ENCODE data around the gene SLAMF8. TPM values are rescaled to one million over a fixed set of nuclear protein-coding genes. Genes with fewer than 3 reads are reported as not detected.
A peak's percentile ranks its signal among the peaks of the same experiment; 100 is the strongest.

Gene SLAMF8
- total RNA-seq, 4 donors from 2014 or later = 2.7 to 5.5 (median 3.9) TPM

DNA sequence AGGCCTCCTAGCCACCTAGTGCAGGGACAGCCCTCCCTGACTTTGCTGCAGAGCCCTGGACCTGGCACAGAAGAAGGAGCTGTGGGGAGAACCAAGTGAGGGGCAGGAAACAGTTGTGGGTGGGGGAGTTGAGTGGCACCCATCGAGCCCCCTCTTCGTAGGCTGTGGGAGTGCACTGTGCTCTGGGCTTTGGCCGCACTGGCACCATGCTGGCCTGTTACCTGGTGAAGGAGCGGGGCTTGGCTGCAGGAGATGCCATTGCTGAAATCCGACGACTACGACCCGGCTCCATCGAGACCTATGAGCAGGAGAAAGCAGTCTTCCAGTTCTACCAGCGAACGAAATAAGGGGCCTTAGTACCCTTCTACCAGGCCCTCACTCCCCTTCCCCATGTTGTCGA lies 44.7 kb upstream of the SLAMF8 start:
- Histone ChIP-seq H3K36me3 (no peaks in the 10 kb centered on the region), H3K4me3 (peak overlapping the region; percentile 83), H3K27me3 (no peaks in the 10 kb centered on the region), H3K4me1 (peaks cover 35% of the 10 kb centered on the region), H3K9me3 (no peaks in the 10 kb centered on the region), H3K27ac (peak overlapping the region; percentile 78)
- WGBS = 96% methylated on average over 12 of the region's 12 CpGs
- no peak for DNase-seq (ENCODE audit: low spot score in 2 of 2)
- TF ChIP-seq, protein P1, sequence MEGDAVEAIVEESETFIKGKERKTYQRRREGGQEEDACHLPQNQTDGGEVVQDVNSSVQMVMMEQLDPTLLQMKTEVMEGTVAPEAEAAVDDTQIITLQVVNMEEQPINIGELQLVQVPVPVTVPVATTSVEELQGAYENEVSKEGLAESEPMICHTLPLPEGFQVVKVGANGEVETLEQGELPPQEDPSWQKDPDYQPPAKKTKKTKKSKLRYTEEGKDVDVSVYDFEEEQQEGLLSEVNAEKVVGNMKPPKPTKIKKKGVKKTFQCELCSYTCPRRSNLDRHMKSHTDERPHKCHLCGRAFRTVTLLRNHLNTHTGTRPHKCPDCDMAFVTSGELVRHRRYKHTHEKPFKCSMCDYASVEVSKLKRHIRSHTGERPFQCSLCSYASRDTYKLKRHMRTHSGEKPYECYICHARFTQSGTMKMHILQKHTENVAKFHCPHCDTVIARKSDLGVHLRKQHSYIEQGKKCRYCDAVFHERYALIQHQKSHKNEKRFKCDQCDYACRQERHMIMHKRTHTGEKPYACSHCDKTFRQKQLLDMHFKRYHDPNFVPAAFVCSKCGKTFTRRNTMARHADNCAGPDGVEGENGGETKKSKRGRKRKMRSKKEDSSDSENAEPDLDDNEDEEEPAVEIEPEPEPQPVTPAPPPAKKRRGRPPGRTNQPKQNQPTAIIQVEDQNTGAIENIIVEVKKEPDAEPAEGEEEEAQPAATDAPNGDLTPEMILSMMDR (IDR thresholded peaks at IDR 0.05) = no peak
- TF ChIP-seq POLR2AphosphoS5 (IDR thresholded peaks at IDR 0.05) (no peak), EP300 (IDR thresholded peaks at IDR 0.05) (no peak), POLR2A (IDR thresholded peaks at IDR 0.05) (no peak)

DNA sequence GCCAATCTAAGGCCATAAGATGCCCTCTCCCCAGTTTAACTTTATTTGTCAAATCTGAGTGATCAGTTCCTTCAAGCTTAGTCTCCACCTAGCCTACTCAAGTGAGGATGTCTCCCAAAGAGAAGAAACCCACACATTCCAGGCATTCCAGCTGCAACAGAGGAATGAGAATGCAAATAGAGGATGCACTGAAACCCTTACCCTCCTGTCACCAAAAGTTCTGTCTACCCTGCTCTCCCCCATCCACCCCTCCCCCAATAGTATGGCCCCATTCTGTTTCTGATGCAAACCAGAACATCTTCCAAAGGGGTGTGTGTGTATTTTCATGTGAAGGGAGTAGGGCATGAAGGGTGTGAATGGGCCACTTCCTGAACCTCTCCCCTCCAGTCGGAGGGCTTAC lies 42.9 kb upstream of the SLAMF8 start:
- Histone ChIP-seq H3K36me3 (no peaks in the 10 kb centered on the region), H3K4me3 (no peak overlapping the region), H3K27ac (no peak overlapping the region), H3K4me1 (peaks cover 42% of the 10 kb centered on the region), H3K27me3 (no peaks in the 10 kb centered on the region), H3K9me3 (no peaks in the 10 kb centered on the region)
- TF ChIP-seq EP300 (IDR thresholded peaks at IDR 0.05) = no peak
- TF ChIP-seq POLR2A (IDR thresholded peaks at IDR 0.05) = no peak
- WGBS = 100% methylated on average over 1 of the region's 1 CpG
- no peak for DNase-seq (ENCODE audit: low spot score in 2 of 2)

DNA sequence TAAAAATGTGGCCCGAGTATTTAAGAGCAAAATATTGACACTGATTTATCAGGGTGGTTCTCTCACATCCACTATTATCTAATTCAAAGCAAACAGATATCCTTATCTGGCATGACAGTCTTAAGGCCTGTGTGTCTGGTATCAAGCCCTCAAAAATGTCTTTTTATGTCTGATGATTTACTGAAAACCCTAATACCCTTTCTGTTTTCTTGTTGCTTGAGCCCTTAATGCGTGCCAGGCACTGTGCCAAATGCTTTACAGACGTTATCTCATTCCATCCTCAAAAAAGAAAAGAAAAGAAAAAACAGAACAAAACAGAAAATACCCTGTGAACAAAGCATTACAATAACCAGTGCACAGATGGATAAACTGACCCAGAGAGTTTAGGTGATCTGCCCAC lies 40.2 kb upstream of the SLAMF8 start:
- no peak for TF ChIP-seq POLR2AphosphoS5 (IDR thresholded peaks at IDR 0.05)
- H3K27me3 ChIP-seq = no peaks in the 10 kb centered on the region
- no peaks in the 10 kb centered on the region for H3K36me3 ChIP-seq
- no peak overlapping the region for H3K27ac ChIP-seq
- no peak overlapping the region for H3K4me3 ChIP-seq
- no peak for DNase-seq (ENCODE audit: low spot score in 2 of 2)
- H3K9me3 ChIP-seq = no peaks in the 10 kb centered on the region
- peaks cover 25% of the 10 kb centered on the region for H3K4me1 ChIP-seq
- WGBS = 28% methylated on average over 3 of the region's 3 CpGs

DNA sequence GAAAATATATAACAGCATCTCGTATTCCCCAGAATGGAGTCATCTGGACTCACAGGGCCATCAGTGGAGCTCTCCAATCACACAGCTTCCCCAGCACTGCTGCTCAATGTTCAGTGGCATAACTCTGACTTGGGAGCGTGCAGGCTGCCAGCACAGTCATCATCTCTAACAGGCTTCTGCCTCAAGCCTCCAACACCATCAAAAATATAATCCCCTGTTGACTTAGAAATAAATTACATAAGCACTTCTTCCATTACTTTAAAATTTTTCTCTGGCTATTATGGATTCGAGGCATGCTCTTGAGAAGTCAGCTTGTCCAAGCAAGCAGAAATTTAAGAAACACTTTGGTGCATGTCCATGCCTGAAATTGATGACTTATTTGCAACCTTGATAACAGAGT lies 39.7 kb upstream of the SLAMF8 start:
- no peaks in the 10 kb centered on the region for H3K9me3 ChIP-seq
- no peaks in the 10 kb centered on the region for H3K36me3 ChIP-seq
- TF ChIP-seq, protein P1 (IDR thresholded peaks at IDR 0.05) = no peak
- no peak for TF ChIP-seq POLR2AphosphoS5 (IDR thresholded peaks at IDR 0.05)
- no peak for TF ChIP-seq EP300 (IDR thresholded peaks at IDR 0.05)
- TF ChIP-seq POLR2A (IDR thresholded peaks at IDR 0.05) = no peak
- no peak overlapping the region for H3K27ac ChIP-seq
- 30% methylated on average over 3 of the region's 3 CpGs for WGBS
- no peak for DNase-seq (ENCODE audit: low spot score in 2 of 2)
- no peak overlapping the region for H3K4me3 ChIP-seq
- H3K4me1 ChIP-seq = peaks cover 20% of the 10 kb centered on the region
- no peaks in the 10 kb centered on the region for H3K27me3 ChIP-seq

DNA sequence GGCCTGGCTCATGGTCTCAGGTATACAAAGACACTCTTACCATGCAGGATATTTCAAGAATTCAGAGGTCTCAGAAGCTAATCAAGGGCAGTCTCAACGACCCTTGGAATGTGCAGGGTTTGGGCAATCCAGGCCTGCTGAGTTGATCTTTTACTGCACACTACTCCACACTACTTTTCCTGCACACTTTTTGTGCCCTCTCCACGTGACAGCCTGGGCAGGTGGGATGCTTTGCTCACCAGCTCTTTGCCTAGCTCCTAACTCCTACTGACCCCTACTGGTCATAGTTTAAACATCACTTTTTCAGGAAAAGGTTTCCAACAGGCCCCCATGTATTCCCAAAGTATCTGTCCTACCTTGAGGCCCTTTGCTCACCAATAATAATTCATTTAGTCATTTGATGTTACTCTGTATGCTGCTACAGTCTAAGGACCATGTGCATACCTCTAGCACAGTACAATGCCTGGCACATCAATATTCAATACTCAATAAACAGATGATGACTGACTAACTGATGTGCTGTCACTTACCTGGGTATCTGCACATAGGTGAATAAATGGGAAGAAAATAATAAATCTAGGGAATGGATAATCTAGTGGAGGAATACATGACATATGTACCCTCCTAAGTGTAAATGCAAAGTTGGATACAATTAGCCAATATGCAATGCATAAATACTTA lies 36.3 kb upstream of the SLAMF8 start:
- no peak overlapping the region for H3K27ac ChIP-seq
- H3K9me3 ChIP-seq = no peaks in the 10 kb centered on the region
- peaks cover under 1% of the 10 kb centered on the region for H3K27me3 ChIP-seq
- H3K4me3 ChIP-seq = no peak overlapping the region
- 37% methylated on average over 2 of the region's 2 CpGs for WGBS
- peaks cover 13% of the 10 kb centered on the region for H3K4me1 ChIP-seq
- TF ChIP-seq, protein P1 (IDR thresholded peaks at IDR 0.05) = peak in 1 of 2 donors; percentile 24
- no peak for TF ChIP-seq POLR2A (IDR thresholded peaks at IDR 0.05)
- TF ChIP-seq POLR2AphosphoS5 (IDR thresholded peaks at IDR 0.05) = no peak
- no peak for TF ChIP-seq EP300 (IDR thresholded peaks at IDR 0.05)
- DNase-seq (ENCODE audit: low spot score in 2 of 2) = no peak
- no peaks in the 10 kb centered on the region for H3K36me3 ChIP-seq

DNA sequence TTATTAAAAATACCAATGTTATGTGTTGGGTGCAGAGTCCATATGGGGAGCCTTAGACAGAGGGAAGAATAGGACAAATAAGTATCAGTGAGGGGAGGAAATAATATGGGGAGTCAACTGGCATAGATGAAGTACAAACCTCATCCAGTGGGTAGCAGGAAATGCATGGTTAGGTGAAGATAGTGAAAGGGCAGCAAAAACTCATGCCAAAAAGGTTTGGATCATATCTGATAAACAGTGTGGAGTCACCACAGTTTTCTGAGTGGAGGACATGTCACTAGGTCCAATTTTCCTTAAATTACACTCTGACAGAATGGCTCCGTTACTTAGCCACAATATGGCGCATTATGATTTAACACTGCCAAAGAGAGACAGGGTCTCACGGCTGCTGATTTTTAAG lies 35.6 kb upstream of the SLAMF8 start:
- WGBS = 56% methylated on average over 3 of the region's 3 CpGs
- H3K27ac ChIP-seq = no peak overlapping the region
- TF ChIP-seq POLR2AphosphoS5 (IDR thresholded peaks at IDR 0.05) (no peak), POLR2A (IDR thresholded peaks at IDR 0.05) (no peak), EP300 (IDR thresholded peaks at IDR 0.05) (no peak)
- TF ChIP-seq, protein P1 (IDR thresholded peaks at IDR 0.05) = no peak

More for the DNA sequence above, 35.6 kb upstream of the SLAMF8 start:
- H3K4me3 ChIP-seq = no peak overlapping the region
- H3K4me1 ChIP-seq = peaks cover 13% of the 10 kb centered on the region
- no peaks in the 10 kb centered on the region for H3K9me3 ChIP-seq
- peaks cover 2% of the 10 kb centered on the region for H3K27me3 ChIP-seq
- DNase-seq (ENCODE audit: low spot score in 2 of 2) = no peak
- H3K36me3 ChIP-seq = no peaks in the 10 kb centered on the region

Data from suprapubic skin (tissue), 4 donors.